Activated naive CD4-positive, alpha-beta T cell treated with anti-CD3 and anti-CD28 coated beads, Interleukin-2, amount 50 U/mL, for 16 hours (primary cell): Measurements from ENCODE around the gene RRP1.

Source experiments
- DNase-seq: peaks from one replicate; pipeline ENCODE4 v3.0.0-alpha.2; 2020

RRP1 gene, protein sequence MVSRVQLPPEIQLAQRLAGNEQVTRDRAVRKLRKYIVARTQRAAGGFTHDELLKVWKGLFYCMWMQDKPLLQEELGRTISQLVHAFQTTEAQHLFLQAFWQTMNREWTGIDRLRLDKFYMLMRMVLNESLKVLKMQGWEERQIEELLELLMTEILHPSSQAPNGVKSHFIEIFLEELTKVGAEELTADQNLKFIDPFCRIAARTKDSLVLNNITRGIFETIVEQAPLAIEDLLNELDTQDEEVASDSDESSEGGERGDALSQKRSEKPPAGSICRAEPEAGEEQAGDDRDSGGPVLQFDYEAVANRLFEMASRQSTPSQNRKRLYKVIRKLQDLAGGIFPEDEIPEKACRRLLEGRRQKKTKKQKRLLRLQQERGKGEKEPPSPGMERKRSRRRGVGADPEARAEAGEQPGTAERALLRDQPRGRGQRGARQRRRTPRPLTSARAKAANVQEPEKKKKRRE

DNA sequence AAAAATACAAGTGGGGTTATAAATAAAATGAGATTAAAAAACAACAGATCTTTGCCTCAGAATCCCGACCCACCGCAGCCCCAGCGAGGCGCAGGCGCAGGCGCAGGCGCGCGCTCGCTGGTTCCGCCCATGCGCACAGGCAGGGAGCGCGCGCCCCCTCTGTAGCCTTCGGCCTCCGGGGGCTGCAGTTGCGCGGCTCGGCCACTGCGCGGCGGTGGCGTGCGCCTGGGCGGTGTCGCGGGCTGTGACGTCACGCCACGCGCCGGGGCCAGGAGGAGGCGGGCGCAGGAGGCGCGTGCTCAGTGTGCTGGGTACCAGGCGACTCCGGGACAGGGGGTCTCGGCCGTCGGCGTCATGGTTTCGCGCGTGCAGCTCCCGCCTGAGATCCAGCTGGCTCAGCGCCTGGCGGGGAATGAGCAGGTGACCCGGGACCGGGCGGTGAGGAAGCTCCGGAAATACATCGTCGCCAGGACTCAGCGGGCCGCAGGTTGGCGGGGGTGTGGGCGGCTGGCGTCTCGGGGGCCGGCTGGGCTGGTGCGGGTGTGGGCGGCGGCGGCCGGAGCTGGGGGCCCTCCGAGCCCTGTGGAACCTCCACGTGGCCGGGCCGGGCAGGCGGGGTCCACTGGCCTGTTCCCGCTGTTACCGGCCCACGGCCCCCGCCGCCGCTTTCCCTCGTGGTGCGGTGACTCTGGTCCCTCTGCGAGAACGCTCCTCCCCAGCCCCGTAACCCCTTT, at the start of gene RRP1:
Gene RRP1 (plus strand): TSS at position 302 of the 734 bp plus-strand sequence. CDS start 53 bp downstream, at position 355.
- peak; percentile 92 for DNase-seq

- DNase-seq: no peak
Measured at GRCh38 chr21:43739621-43740435, 49.5 kb upstream of the RRP1 start.

DNA sequence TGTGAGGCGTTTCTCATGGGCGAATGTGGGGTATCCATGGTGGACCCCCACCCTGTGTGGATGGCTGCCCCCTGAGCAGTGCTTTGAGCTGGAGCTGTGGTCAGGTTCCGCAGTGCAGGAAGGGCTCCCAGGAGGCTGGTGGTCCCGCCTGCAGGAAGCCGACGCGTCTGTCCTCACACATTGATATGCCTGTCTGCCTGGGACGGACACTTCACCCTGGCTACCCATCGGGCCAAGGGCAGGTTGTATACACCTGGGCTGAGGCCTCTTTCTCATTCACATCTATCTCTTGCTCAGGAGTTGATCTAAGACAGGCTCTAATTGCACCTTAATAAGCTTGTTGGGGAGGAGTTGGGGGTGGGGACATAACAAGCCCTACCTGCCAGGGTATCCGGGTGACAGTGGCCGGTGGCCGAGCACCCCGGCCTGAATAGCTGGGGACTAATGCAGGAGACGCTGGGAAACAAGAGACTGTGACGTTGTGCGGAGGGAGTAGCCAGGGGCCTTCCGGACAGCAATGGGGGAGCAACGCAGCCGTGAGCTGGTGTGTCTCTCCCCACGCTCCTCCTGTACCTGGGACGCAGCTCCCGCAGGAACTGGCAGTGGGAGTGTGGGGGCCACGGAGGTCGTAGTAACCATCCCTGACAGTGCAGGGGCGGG, 48.8 kb upstream of the RRP1 start:
- DNase-seq: no peak

- DNase-seq: no peak
Measured at GRCh38 chr21:43741423-43742096, 47.8 kb upstream of the RRP1 start.

- no peak for DNase-seq
Measured at GRCh38 chr21:43743947-43744346, 45.4 kb upstream of the RRP1 start.

- DNase-seq: no peak
Measured at GRCh38 chr21:43744725-43745124, 44.7 kb upstream of the RRP1 start.

- no peak for DNase-seq
Measured at GRCh38 chr21:43745772-43746517, 43.4 kb upstream of the RRP1 start.

GRCh38 chr21:43748622-43749021, 40.8 kb upstream of the RRP1 start:
- no peak for DNase-seq

GRCh38 chr21:43749651-43750262, 39.6 kb upstream of the RRP1 start:
- DNase-seq: no peak

DNA sequence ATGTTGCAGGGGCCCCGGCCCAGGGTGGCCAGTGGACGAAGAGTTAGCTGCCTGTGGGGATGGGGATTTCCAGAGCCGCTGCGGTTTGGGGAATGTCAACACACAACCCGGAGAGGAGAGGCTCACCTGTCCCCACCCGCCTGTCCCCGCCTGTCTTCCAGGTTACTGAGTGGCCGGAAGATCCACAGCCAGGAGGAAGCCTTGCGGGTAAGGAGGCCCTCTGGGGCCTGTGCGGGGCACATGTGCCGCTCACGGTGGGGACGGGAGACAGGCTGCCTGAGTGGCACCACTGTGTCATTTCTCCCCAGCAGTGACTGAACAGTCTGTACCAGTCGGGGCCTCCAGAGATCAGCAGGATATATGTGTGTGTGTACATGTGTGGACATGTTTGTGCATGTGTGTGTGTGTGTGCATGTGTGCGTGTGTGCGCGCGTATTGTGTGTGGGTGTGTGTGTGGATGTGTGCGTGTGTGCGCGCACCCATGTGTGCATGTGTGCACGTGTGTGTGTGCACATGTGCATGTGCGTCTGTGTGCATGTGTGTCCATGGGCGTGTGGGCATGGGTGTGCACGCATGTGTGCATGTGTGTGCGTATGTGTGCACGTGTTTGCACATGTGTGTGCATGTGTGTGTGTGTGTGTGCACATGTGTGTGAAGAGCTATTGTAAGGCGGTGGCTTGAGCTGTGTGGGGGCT, 38.9 kb upstream of the RRP1 start:
- DNase-seq: no peak

DNA sequence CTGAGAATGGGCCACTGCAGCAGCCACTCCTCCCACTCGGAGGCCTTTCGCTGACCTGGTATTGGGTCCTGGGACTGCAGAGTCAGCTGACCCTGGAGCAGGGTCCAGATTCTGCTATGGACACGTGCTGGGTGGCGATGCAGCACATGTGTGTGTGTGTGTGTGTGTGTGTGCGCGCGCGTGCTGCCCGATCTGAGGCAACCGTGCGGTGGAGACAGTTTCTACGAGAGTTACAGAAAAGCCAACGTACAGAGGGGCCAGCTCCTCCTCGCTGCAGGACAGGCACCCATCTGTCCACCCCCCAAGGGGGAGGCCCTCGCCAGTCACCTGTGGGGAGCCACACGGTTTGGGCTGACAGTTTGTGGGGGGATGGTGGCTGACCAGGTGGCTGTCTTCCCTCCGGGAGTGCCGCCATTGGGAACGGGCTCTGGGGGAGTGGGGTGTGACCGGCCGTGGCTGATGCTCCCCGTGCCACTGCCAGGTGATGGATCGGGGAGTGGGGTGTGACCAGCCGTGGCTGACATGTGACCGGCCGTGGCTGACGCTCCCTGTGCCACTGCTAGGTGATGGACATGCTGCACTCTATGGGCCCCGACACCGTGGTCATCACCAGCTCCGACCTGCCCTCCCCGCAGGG, 37.3 kb upstream of the RRP1 start:
- DNase-seq: no peak

GRCh38 chr21:43752758-43753438, 36.5 kb upstream of the RRP1 start:
- no peak for DNase-seq

GRCh38 chr21:43753439-43753799, 36.0 kb upstream of the RRP1 start:
- no peak for DNase-seq

DNA sequence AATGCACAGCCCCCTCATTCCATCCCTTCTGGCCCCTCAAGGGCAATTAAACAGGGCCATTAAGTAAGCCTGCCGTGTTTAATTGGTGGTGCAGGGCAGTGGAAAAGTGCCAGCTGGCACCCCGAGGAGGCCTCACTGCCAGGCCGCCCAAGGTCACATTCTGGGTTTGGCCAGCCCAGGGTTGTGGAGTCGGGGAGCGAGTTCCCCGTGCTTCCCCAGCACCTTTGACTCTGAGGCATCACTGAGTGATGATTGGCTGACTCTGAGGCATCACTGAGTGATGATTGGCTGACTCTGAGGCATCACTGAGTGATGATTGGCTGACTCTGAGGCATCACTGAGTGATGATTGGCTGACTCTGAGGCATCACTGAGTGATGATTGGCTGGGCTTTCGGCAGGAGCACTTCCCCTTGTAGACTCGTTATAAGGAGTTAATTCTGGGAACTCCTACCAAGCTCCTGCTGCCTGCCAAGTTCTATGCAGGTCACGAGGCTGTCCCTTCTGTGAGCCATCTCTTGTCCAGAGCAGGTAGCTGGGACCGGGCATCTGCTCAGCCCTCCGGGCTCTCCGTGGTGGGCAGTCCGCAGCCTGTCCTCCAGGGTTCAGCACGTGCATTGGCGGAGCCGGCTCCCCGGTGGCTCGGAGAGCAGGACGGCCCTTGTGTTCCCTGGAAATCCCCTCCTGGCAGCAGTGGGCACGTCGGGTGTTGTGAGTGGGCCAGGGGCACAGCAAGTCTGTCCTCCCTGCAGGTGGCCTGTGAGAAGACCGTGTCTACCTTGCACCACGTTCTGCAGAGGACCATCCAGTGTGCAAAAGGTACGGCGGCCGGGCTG, 34.2 kb upstream of the RRP1 start:
- DNase-seq: no peak

DNA sequence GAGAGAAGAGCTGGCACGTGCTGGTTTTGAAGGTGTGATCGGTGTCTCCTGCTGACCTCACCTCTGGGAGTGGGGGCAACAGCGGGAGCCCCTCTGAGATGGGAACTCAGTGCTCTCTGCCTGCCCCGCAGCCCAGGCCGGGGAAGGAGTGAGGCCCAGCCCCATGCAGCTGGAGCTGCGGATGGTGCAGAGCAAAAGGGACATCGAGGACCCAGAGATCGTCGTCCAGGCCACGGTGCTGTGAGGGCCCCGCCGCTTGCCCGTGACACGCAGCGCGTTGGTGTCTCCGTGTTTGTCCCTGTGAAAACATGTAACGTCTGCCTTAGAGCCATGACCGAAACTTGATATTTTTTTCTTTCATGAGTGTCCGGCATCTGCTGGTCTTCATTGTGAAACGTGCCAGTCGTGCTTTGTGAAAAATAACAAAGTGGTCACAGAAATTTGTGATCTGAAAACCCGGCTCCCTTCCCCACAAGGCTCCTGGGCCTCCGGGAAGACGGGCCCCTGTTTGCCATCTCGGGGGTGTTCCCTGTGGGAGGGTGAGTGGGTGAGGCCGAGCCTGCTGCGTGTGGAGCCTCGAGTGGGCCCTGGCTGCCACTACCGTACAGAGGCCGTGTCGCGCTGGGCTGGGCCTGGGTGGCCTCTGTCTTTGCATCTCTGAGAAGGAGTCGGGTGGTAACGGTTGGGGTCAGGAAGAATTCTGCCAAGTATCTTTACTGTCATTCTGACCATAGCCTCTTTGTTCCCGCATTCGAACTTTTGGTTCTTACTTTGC, 33.4 kb upstream of the RRP1 start:
- no peak for DNase-seq

DNA sequence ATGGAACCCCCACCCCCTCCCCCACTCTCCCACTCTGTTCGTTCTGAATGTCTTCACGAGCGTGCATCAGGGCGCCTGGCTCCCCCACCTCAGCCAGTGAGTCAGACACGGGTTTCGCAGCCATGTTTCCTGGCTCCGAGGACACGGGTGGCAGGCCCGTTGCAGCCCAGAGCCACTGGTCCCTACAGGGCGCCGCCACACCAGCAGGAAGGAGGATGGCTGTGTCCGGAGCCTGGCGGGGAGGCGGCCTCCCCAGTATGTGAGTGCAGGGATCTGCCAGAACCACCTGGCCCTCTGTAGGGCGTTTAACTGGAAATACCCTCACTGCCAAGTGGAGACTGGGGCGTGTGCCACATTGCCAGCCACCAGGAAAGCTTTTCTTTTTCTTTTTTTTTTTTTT, 31.8 kb upstream of the RRP1 start:
- no peak for DNase-seq

- no peak for DNase-seq
Measured at GRCh38 chr21:43758111-43758641, 31.2 kb upstream of the RRP1 start.
